H1 (cell line): ENCODE data around the gene ACTN4. TPM values are rescaled to one million over a fixed set of nuclear protein-coding genes. Genes with fewer than 3 reads are reported as not detected.

Experiments used
- ASH2L ChIP-seq: fragments of 200-600, 300-600 bp; sonication (generic); IDR thresholded peaks from one replicate; pipeline ENCODE4 v1.7.1; 2017; ENCODE audit warnings: low read length
- BACH1 ChIP-seq: IDR thresholded peaks from 2 replicates; pipeline ENCODE4 v1.6.1; 2012; ENCODE audit warnings: low read length, improper control_type of control experiment
- BCL11A ChIP-seq, 2 experiments: IDR thresholded peaks; one replicate each; pipeline ENCODE4 v1.6.1; 2011; ENCODE audit warnings: low read depth in 2 of 2, low read length in 2 of 2, mild to moderate bottlenecking in 2 of 2
- BRCA1 ChIP-seq: IDR thresholded peaks from 2 replicates; pipeline ENCODE4 v1.6.1; 2012; ENCODE audit warnings: low read depth, low read length, improper control_type of control experiment
- CHD2 ChIP-seq: IDR thresholded peaks from 2 replicates; pipeline ENCODE4 v1.6.1; 2012; ENCODE audit warnings: low read length, improper control_type of control experiment
- CREB1 ChIP-seq: IDR thresholded peaks from 2 replicates; pipeline ENCODE4 v1.6.1; 2012; ENCODE audit warnings: inconsistent platforms
- E2F6 ChIP-seq: IDR thresholded peaks from 2 replicates; pipeline ENCODE4 v1.6.1; 2012; ENCODE audit warnings: inconsistent platforms
- EGR1 ChIP-seq: IDR thresholded peaks from 2 replicates; pipeline ENCODE4 v1.6.1; 2011; ENCODE audit warnings: low read depth, low read length, borderline replicate concordance
- EP300 ChIP-seq, 2 experiments: IDR thresholded peaks; 1 replicate in 1 of 2; 2 replicates in 1 of 2; pipeline ENCODE4 v1.6.1; 2011 to 2012; ENCODE audit warnings: low read depth in 2 of 2, low read length in 2 of 2, mild to moderate bottlenecking in 2 of 2, borderline replicate concordance in 1 of 2, inconsistent platforms in 1 of 2, moderate library complexity in 1 of 2
- FOSL1 ChIP-seq: IDR thresholded peaks from 2 replicates; pipeline ENCODE4 v1.6.1; 2011; ENCODE audit warnings: mild to moderate bottlenecking, low read depth, low read length, moderate library complexity; ENCODE audit not compliant: insufficient read depth
- MAX ChIP-seq: IDR thresholded peaks from 2 replicates; pipeline ENCODE4 v1.6.1; 2012; ENCODE audit warnings: inconsistent platforms
- NRF1 ChIP-seq: IDR thresholded peaks from 2 replicates; pipeline ENCODE4 v1.6.1; 2011; ENCODE audit warnings: mild to moderate bottlenecking, low read depth, low read length, improper control_type of control experiment
- PHF8 ChIP-seq: fragments of 200-600 bp; sonication (generic); conservative IDR thresholded peaks from 2 replicates; pipeline ENCODE4 v1.7.1; 2012; ENCODE audit warnings: low read depth, mild to moderate bottlenecking, inconsistent platforms, low read length, moderate library complexity
- RBBP5 ChIP-seq: IDR thresholded peaks from 2 replicates; pipeline ENCODE4 v1.7.1; 2012; ENCODE audit warnings: low read depth, mild to moderate bottlenecking, inconsistent platforms, low read length, moderate library complexity, borderline replicate concordance
- SIN3A ChIP-seq, 2 experiments: IDR thresholded peaks in 1 of 2; conservative IDR thresholded peaks in 1 of 2; 2 replicates each; pipeline ENCODE4 v1.6.1; 2011 to 2012; ENCODE audit warnings: low read length in 2 of 2, improper control_type of control experiment in 1 of 2, low read depth in 1 of 2, mild to moderate bottlenecking in 1 of 2
- SIX5 ChIP-seq: IDR thresholded peaks from 2 replicates; pipeline ENCODE4 v1.6.1; 2011; ENCODE audit warnings: mild to moderate bottlenecking, low read depth, low read length
- SP1 ChIP-seq: IDR thresholded peaks from 2 replicates; pipeline ENCODE4 v1.6.1; 2011; ENCODE audit warnings: low read depth, low read length
- SP2 ChIP-seq: IDR thresholded peaks from 2 replicates; pipeline ENCODE4 v1.6.1; 2012; ENCODE audit warnings: mild to moderate bottlenecking, low read length, inconsistent platforms
- SRF ChIP-seq: IDR thresholded peaks from 2 replicates; pipeline ENCODE4 v1.6.1; 2011; ENCODE audit warnings: mild to moderate bottlenecking, low read depth, low read length, moderate library complexity
- TAF1 ChIP-seq: IDR thresholded peaks from 2 replicates; pipeline ENCODE4 v1.6.1; 2011; ENCODE audit warnings: mild to moderate bottlenecking, low read depth, low read length
- TAF7 ChIP-seq: optimal IDR thresholded peaks from 2 replicates; pipeline ENCODE3; 2011; ENCODE audit warnings: low read depth, mild to moderate bottlenecking, inconsistent platforms, low read length, moderate library complexity, borderline replicate concordance
- TCF12 ChIP-seq: IDR thresholded peaks from 2 replicates; pipeline ENCODE4 v1.6.1; 2011; ENCODE audit warnings: low read depth, mild to moderate bottlenecking, low read length
- TEAD4 ChIP-seq: IDR thresholded peaks from 2 replicates; pipeline ENCODE4 v1.6.1; 2012; ENCODE audit warnings: low read depth, low read length, inconsistent platforms, mixed read lengths
- YY1 ChIP-seq: IDR thresholded peaks from 2 replicates; pipeline ENCODE4 v1.6.1; 2011; ENCODE audit warnings: low read depth, mild to moderate bottlenecking, low read length
- polyA plus RNA-seq, 7 experiments: library from polyadenylated mRNA; depleted of rRNA in 3 of 7; stranded (reverse) in 5 of 7; unstranded in 2 of 7; fragments of >200 nt in 5 of 7; fragments of 200-250 nt in 2 of 7; gene quantifications; 1 replicate in 5 of 7; 2 replicates in 1 of 7; 4 replicates in 1 of 7; pipeline versions ENCODE4 v1.2.1 to v1.2.3, GENCODE V29; 2011 to 2013; ENCODE audit warnings: missing spikeins in 2 of 7, mixed read lengths in 2 of 7
- total RNA-seq: library from RNA; stranded (reverse); fragmentation: NEBNext Ultra II Directional; extraction: Animal tissue kit (Norgen Biotek cat#: 25700); gene quantifications from 2 replicates; pipeline ENCODE4 v1.2.1, GENCODE V29; 2021

Gene ACTN4
- total and polyA plus RNA-seq, 2 of the 8 experiments (the other 6 are each of a cell fraction or from before 2014, with no cell fraction given): 211 to 520 TPM

DNA sequence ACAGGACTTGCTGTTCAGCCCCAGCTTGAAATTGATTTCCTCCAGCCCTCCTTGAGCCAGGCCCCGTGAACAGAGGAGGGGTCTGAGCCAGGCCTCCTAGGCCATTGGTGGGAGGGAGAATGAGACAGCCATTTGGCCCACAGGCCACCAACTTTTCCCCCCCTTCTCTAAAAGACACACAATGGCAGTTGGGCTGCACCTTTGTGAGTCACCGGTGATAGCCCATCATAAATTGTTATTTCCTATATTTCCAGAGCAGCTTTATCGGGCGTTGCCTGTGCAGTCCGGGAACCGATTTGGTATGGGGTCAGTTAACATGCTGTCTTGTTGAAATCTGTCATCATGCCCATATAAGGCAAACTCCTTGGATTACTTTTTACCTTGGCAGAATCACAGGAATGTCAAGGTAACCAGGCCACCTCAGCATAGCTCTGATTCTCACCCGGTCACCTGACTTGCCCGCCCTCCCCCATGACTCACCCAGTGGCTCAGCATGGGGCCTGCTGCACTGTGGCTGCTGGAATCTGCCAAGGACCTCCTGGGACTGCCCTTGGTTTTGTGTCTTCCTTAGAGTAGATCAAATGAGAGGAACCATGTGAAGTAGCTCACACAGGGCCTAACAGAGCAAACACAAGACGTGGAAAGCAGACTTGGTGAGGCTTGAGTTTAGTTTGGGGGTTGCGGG lies 36.1 kb downstream of the ACTN4 start (continued):
- TF ChIP-seq E2F6 (peak; percentile 10; the same call in 1 of the 2 replicates), BACH1 (no peak), FOSL1 (no peak), NRF1 (no peak), MAX (peak; percentile 16; the same call in 1 of the 2 replicates), TAF7 (peak; percentile 56), CREB1 (peak; percentile 60; the same call in 1 of the 2 replicates), SRF (peak; percentile 100), SIN3A (conservative IDR thresholded peaks at IDR 0.05 in 1 of 2, IDR thresholded peaks at IDR 0.05 in 1 of 2; ENCODE audit: low read depth in 1 of 2, low read length in 2 of 2) (0 out of 4 replicates have a peak, but pooled peaks of 1 of the 2 experiments have one; percentile 39), ASH2L (peak; percentile 18), TAF1 (peak; percentile 65), BRCA1 (no peak), EP300 (IDR thresholded peaks at IDR 0.05; ENCODE audit: borderline replicate concordance in 1 of 2, low read depth in 2 of 2, low read length in 2 of 2) (peak in 1 of 2 experiments; percentile 84; a peak in 1 of 3 replicates), TCF12 (0 out of 2 replicates have a peak, but pooled peaks have one; percentile 12), BCL11A (IDR thresholded peaks at IDR 0.05; ENCODE audit: low read depth in 2 of 2, low read length in 2 of 2) (no peak), RBBP5 (no peak; the same call in 1 of the 2 replicates), SIX5 (no peak), YY1 (0 out of 2 replicates have a peak, but pooled peaks have one; percentile 39), TEAD4 (peak; percentile 91), CHD2 (no peak), EGR1 (no peak), PHF8 (no peak), SP1 (peak; percentile 78), SP2 (no peak)
